H1 (cell line): ENCODE measurements around the gene SYNDIG1. TPM values are rescaled to one million over a fixed set of nuclear protein-coding genes. Genes with fewer than 3 reads are reported as not detected.

ENCODE experiments used
- CTCF ChIA-PET: fragments of 300-600 bp; sonication (Branson Sonifier 250); formaldehyde crosslinking; loops from one replicate; lab custom pipeline; 2021; ENCODE audit not compliant: partially characterized antibody; lab: Charles Lee
- POLR2A ChIA-PET: fragments of 300-600 bp; sonication (Branson Sonifier 250); formaldehyde crosslinking; loops from one replicate; lab custom pipeline; 2021; ENCODE audit warnings: inconsistent platforms; ENCODE audit not compliant: partially characterized antibody; lab: Charles Lee
- DNase-seq, 2 experiments: peaks; one replicate each; pipeline versions ENCODE4 v3.0.0 to v3.0.0-alpha.2; 2010 to 2022; ENCODE audit warnings: low spot score in 2 of 2, low read depth in 1 of 2, mixed read lengths in 1 of 2
- FAIRE-seq: peaks from 2 replicates; lab custom pipeline; 2011; peaks lifted over from hg19 to GRCh38; lab: Jason Lieb, UNC
- H2AFZ ChIP-seq: 2 replicates; pipeline ENCODE4 v1.8.1; 2012; ENCODE audit warnings: low read length, inconsistent platforms
- H2AK5ac ChIP-seq: 2 replicates; pipeline ENCODE4 v1.6.1; 2013; ENCODE audit warnings: low read depth, low read length
- H2BK120ac ChIP-seq: replicated peaks from 2 replicates; pipeline ENCODE3; 2013; ENCODE audit warnings: low read depth, low read length, inconsistent platforms
- H2BK12ac ChIP-seq: 2 replicates; pipeline ENCODE4 v1.6.1; 2013; ENCODE audit warnings: low read depth, low read length
- H2BK15ac ChIP-seq: 2 replicates; pipeline ENCODE4 v1.6.1; 2013; ENCODE audit warnings: low read length
- H2BK20ac ChIP-seq: 2 replicates; pipeline ENCODE4 v1.6.1; 2013; ENCODE audit warnings: low read length
- H2BK5ac ChIP-seq: 2 replicates; pipeline ENCODE4 v1.6.1; 2013; ENCODE audit warnings: low read depth, low read length
- H3K14ac ChIP-seq: 2 replicates; pipeline ENCODE4 v1.6.1; 2013; ENCODE audit warnings: inconsistent platforms; ENCODE audit not compliant: insufficient read length
- H3K18ac ChIP-seq: 2 replicates; pipeline ENCODE4 v1.6.1; 2013; ENCODE audit warnings: low read length; ENCODE audit errors: extremely low read depth
- H3K23ac ChIP-seq: 2 replicates; pipeline ENCODE4 v1.6.1; 2013; ENCODE audit warnings: inconsistent platforms; ENCODE audit not compliant: insufficient read length
- H3K23me2 ChIP-seq: 2 replicates; pipeline ENCODE4 v1.6.1; 2013; ENCODE audit warnings: low read depth, low read length
- H3K27ac ChIP-seq: 2 replicates; pipeline ENCODE4 v1.6.1; 2011; ENCODE audit warnings: low read depth, low read length, inconsistent platforms
- H3K27me3 ChIP-seq, 4 experiments: replicated peaks in 1 of 4; 1 replicate in 1 of 4; 2 replicates in 3 of 4; pipeline versions ENCODE4 v1.6.1 to v1.8.1; 2011 to 2013; ENCODE audit warnings: low read length in 3 of 4, mild to moderate bottlenecking in 3 of 4, inconsistent platforms in 2 of 4, mixed read lengths in 2 of 4, moderate library complexity in 1 of 4; ENCODE audit not compliant: control insufficient read depth in 3 of 4, insufficient read depth in 3 of 4; ENCODE audit errors: extremely low read depth in 1 of 4
- H3K36me3 ChIP-seq, 4 experiments: 2 replicates each; pipeline versions ENCODE4 v1.6.1 to v1.8.1; 2011 to 2013; ENCODE audit warnings: mild to moderate bottlenecking in 4 of 4, low read length in 3 of 4, moderate library complexity in 2 of 4, control low read depth in 1 of 4, inconsistent platforms in 1 of 4; ENCODE audit not compliant: insufficient read depth in 4 of 4, control insufficient read depth in 2 of 4
- H3K4ac ChIP-seq: replicated peaks from 2 replicates; pipeline ENCODE3; 2013; ENCODE audit warnings: low read length, low read depth, mixed read lengths, inconsistent platforms; ENCODE audit not compliant: insufficient read length
- H3K4me1 ChIP-seq, 4 experiments: replicated peaks in 1 of 4; 1 replicate in 1 of 4; 2 replicates in 3 of 4; pipeline versions ENCODE4 v1.6.1 to v1.8.1; 2011 to 2013; ENCODE audit warnings: low read length in 3 of 4, inconsistent platforms in 2 of 4, mixed read lengths in 1 of 4; ENCODE audit not compliant: insufficient read depth in 4 of 4, control insufficient read depth in 3 of 4
- H3K4me2 ChIP-seq, 2 experiments: 2 replicates each; pipeline versions ENCODE4 v1.6.1 to v1.8.1; 2011 to 2013; ENCODE audit warnings: low read depth in 2 of 2, low read length in 2 of 2, control low read depth in 1 of 2, inconsistent platforms in 1 of 2, mild to moderate bottlenecking in 1 of 2; ENCODE audit not compliant: insufficient read depth in 1 of 2
- H3K4me3 ChIP-seq, 4 experiments: fragments of 200-600, 300-600 bp in 1 of 4; sonication (generic), shearing (Covaris generic), sonication (Bioruptor Twin) in 1 of 4; 2 replicates each; pipeline versions ENCODE4 v1.5.1 to v1.8.1; 2011 to 2016; ENCODE audit warnings: low read length in 4 of 4, low read depth in 3 of 4, control low read depth in 2 of 4, inconsistent platforms in 2 of 4, mild to moderate bottlenecking in 2 of 4, mixed read lengths in 1 of 4, moderate library complexity in 1 of 4; ENCODE audit not compliant: insufficient read depth in 2 of 4; ENCODE audit errors: extremely low read depth in 1 of 4
- H3K56ac ChIP-seq: replicated peaks from 2 replicates; pipeline ENCODE3; 2013; ENCODE audit warnings: low read depth, mild to moderate bottlenecking, mixed read lengths, low read length, inconsistent platforms; ENCODE audit not compliant: insufficient read length
- H3K79me1 ChIP-seq: 2 replicates; pipeline ENCODE4 v1.6.1; 2013; ENCODE audit warnings: low read depth, low read length, control low read depth
- H3K79me2 ChIP-seq, 2 experiments: 2 replicates each; pipeline versions ENCODE4 v1.6.1 to v1.8.1; 2012 to 2013; ENCODE audit warnings: low read length in 2 of 2, mild to moderate bottlenecking in 2 of 2, inconsistent platforms in 1 of 2; ENCODE audit not compliant: insufficient read depth in 2 of 2, control insufficient read depth in 1 of 2
- H3K9ac ChIP-seq, 4 experiments: replicated peaks in 1 of 4; 1 replicate in 1 of 4; 2 replicates in 3 of 4; pipeline versions ENCODE4 v1.6.1 to v1.8.1; 2011 to 2013; ENCODE audit warnings: low read depth in 3 of 4, low read length in 3 of 4, control low read depth in 2 of 4, mild to moderate bottlenecking in 2 of 4, moderate library complexity in 2 of 4, inconsistent platforms in 1 of 4; ENCODE audit errors: extremely low read depth in 1 of 4
- H3K9me3 ChIP-seq, 2 experiments: 2 replicates each; pipeline versions ENCODE4 v1.6.1 to v1.8.1; 2012 to 2013; ENCODE audit warnings: mild to moderate bottlenecking in 2 of 2, moderate library complexity in 2 of 2, control low read depth in 1 of 2, inconsistent platforms in 1 of 2, low read depth in 1 of 2, low read length in 1 of 2, mixed read lengths in 1 of 2; ENCODE audit not compliant: insufficient read depth in 2 of 2
- H4K20me1 ChIP-seq, 2 experiments: replicated peaks in 1 of 2; 2 replicates each; pipeline versions ENCODE3 to v1.8.1; 2011 to 2013; ENCODE audit warnings: inconsistent platforms in 2 of 2, low read length in 2 of 2, mild to moderate bottlenecking in 1 of 2; ENCODE audit not compliant: insufficient read depth in 2 of 2, control insufficient read depth in 1 of 2
- H4K5ac ChIP-seq: 2 replicates; pipeline ENCODE4 v1.6.1; 2013; ENCODE audit warnings: low read length, low read depth, mixed read lengths, inconsistent platforms; ENCODE audit not compliant: insufficient read length
- H4K8ac ChIP-seq: 2 replicates; pipeline ENCODE4 v1.8.0; 2013; ENCODE audit warnings: mild to moderate bottlenecking, moderate library complexity, low read length, inconsistent platforms; ENCODE audit not compliant: insufficient read depth; ENCODE audit errors: extremely low read depth
- H4K91ac ChIP-seq: replicated peaks from 2 replicates; pipeline ENCODE3; 2013; ENCODE audit warnings: low read length, mixed read lengths, inconsistent platforms; ENCODE audit not compliant: insufficient read length
- ASH2L ChIP-seq: fragments of 200-600, 300-600 bp; sonication (generic); IDR thresholded peaks from one replicate; pipeline ENCODE4 v1.7.1; 2017; ENCODE audit warnings: low read length
- FOSL1 ChIP-seq: IDR thresholded peaks from 2 replicates; pipeline ENCODE4 v1.6.1; 2011; ENCODE audit warnings: mild to moderate bottlenecking, low read depth, low read length, moderate library complexity; ENCODE audit not compliant: insufficient read depth
- JUND ChIP-seq: IDR thresholded peaks from 2 replicates; pipeline ENCODE4 v1.6.1; 2011; ENCODE audit warnings: mild to moderate bottlenecking, improper control_type of control experiment, low read length
- NRF1 ChIP-seq: IDR thresholded peaks from 2 replicates; pipeline ENCODE4 v1.6.1; 2011; ENCODE audit warnings: mild to moderate bottlenecking, low read depth, low read length, improper control_type of control experiment
- POU5F1 ChIP-seq: IDR thresholded peaks from 2 replicates; pipeline ENCODE4 v1.6.1; 2011; ENCODE audit warnings: low read depth, mild to moderate bottlenecking, low read length, moderate library complexity
- SUZ12 ChIP-seq: fragments of 200-600 bp; sonication (generic); IDR thresholded peaks from 2 replicates; pipeline ENCODE4 v1.6.1; 2012; ENCODE audit warnings: mild to moderate bottlenecking, inconsistent platforms, low read length, moderate library complexity, mixed read lengths
- TAF1 ChIP-seq: IDR thresholded peaks from 2 replicates; pipeline ENCODE4 v1.6.1; 2011; ENCODE audit warnings: mild to moderate bottlenecking, low read depth, low read length
- WGBS, 2 experiments: shearing (Covaris generic) in 1 of 2; methylation state at CpG; one replicate each; pipeline versions ENCODE4 v1.1.6 to v1.1.7; 2013 to 2015; ENCODE audit warnings: low lambda C conversion rate in 2 of 2, mixed read lengths in 2 of 2, inconsistent platforms in 1 of 2, low coverage in 1 of 2, missing lambda C conversion rate in 1 of 2; ENCODE audit not compliant: insufficient replicate concordance in 2 of 2, insufficient coverage in 1 of 2, insufficient read length in 1 of 2; ENCODE audit errors: extremely low coverage in 1 of 2, missing lambda C conversion rate in 1 of 2; 5-methylcytosine and 5-hydroxymethylcytosine counted together
- polyA plus RNA-seq, 7 experiments: library from polyadenylated mRNA; depleted of rRNA in 3 of 7; stranded (reverse) in 5 of 7; unstranded in 2 of 7; fragments of >200 nt in 5 of 7; fragments of 200-250 nt in 2 of 7; gene quantifications; 1 replicate in 5 of 7; 2 replicates in 1 of 7; 4 replicates in 1 of 7; pipeline versions ENCODE4 v1.2.1 to v1.2.3, GENCODE V29; 2011 to 2013; ENCODE audit warnings: missing spikeins in 2 of 7, mixed read lengths in 2 of 7
- total RNA-seq: library from RNA; stranded (reverse); fragmentation: NEBNext Ultra II Directional; extraction: Animal tissue kit (Norgen Biotek cat#: 25700); gene quantifications from 2 replicates; pipeline ENCODE4 v1.2.1, GENCODE V29; 2021

The SYNDIG1 gene
- total and polyA plus RNA-seq, 2 of the 8 experiments (the other 6 are each of a cell fraction or from before 2014, with no cell fraction given) = 6.5 to 7.8 TPM

GRCh38 chr20:24480509-24480908 is 11.1 kb downstream of the SYNDIG1 start:
- TF ChIP-seq FOSL1 = no peak
- no peak for TF ChIP-seq NRF1
- TF ChIP-seq JUND = no peak
- TF ChIP-seq ASH2L = no peak
- no peak for TF ChIP-seq TAF1
- TF ChIP-seq POU5F1 = no peak
- no peak for TF ChIP-seq SUZ12
- no peak overlapping the region for H3K4me2 ChIP-seq
- no peaks in the 10 kb centered on the region for H3K9me3 ChIP-seq
- H3K23ac ChIP-seq = no peak overlapping the region
- no peak overlapping the region for H3K56ac ChIP-seq
- peaks cover 0 to 58% of the 10 kb centered on the region in 2 experiments; a peak in 2 of 4 replicates for H3K79me2 ChIP-seq
- H2BK5ac ChIP-seq = no peak overlapping the region
- H3K4me1 ChIP-seq = peaks cover 0 to 22% (median 8%) of the 10 kb centered on the region in 4 experiments; a peak in 5 of 7 replicates
- no peaks in the 10 kb centered on the region for H3K23me2 ChIP-seq
- no peak overlapping the region for H3K9ac ChIP-seq
- no peaks in the 10 kb centered on the region for H3K27me3 ChIP-seq
- FAIRE-seq (no peak), DNase-seq (no peak)
- H3K27ac ChIP-seq = no peak overlapping the region
- H3K14ac ChIP-seq = no peak overlapping the region
- no peak overlapping the region for H3K4me3 ChIP-seq
- POLR2A ChIA-PET = interaction anchor here (1.2 kb wide), 1 partner anchor 9 kb away, joined by 3 read pairs; no protein-coding TSS in a partner anchor
- H4K91ac ChIP-seq = no peak overlapping the region
- H2BK120ac ChIP-seq = no peak overlapping the region
- CTCF ChIA-PET = interaction anchor here (4.3 kb wide), 1 partner anchor 13 kb away, joined by 9 read pairs; no protein-coding TSS in a partner anchor
- H3K18ac ChIP-seq = no peak overlapping the region
- H3K79me1 ChIP-seq = peaks cover 9% of the 10 kb centered on the region
- no peak overlapping the region for H4K5ac ChIP-seq
- no peak overlapping the region for H2AFZ ChIP-seq
- H2BK15ac ChIP-seq = no peak overlapping the region
- H2BK20ac ChIP-seq = no peak overlapping the region
- H4K20me1 ChIP-seq = peaks cover 9 to 11% of the 10 kb centered on the region in 2 experiments
- no peak overlapping the region for H2AK5ac ChIP-seq
- H4K8ac ChIP-seq = no peak overlapping the region
- 83% methylated on average over 4 of the region's 4 CpGs; no CpG with 5 or more reads in 1 of the 2 experiments for WGBS, 2 experiments
- H2BK12ac ChIP-seq = no peak overlapping the region
- no peak overlapping the region for H3K4ac ChIP-seq
- H3K36me3 ChIP-seq = no peaks in the 10 kb centered on the region
